Thyroid gland (tissue), 4 donors: ENCODE measurements around the gene HSD17B12. TPM values are rescaled to one million over a fixed set of nuclear protein-coding genes. Genes with fewer than 3 reads are reported as not detected.

Experiments
- DNase-seq, 2 donors: peaks; one replicate each; pipeline ENCODE4 v3.0.0-alpha.2; 2019
- H3K27ac ChIP-seq, 3 donors: fragments of 200-600 bp; sonication (generic); 1 replicate in 2 of 3; 2 replicates in 1 of 3; pipeline ENCODE4 v1.5.1; 2016 to 2019; ENCODE audit warnings: mild to moderate bottlenecking in 1 of 3, moderate library complexity in 1 of 3
- H3K27me3 ChIP-seq: fragments of 200-600 bp; sonication (generic); one replicate; pipeline ENCODE4 v1.5.1; 2019
- H3K36me3 ChIP-seq, 2 donors: fragments of 200-600 bp; sonication (generic); one replicate each; pipeline ENCODE4 v1.5.1; 2016 to 2019
- H3K4me1 ChIP-seq, 2 donors: fragments of 200-600 bp; sonication (generic); one replicate each; pipeline ENCODE4 v1.5.1; 2017 to 2019
- H3K4me3 ChIP-seq, 3 donors: fragments of 200-600 bp; sonication (generic); replicated peaks in 1 of 3; 1 replicate in 2 of 3; 2 replicates in 1 of 3; pipeline ENCODE4 v1.5.1; 2016; ENCODE audit warnings: mild to moderate bottlenecking in 1 of 3
- H3K9me3 ChIP-seq: fragments of 200-600 bp; sonication (generic); one replicate; pipeline ENCODE4 v1.5.1; 2017
- POLR2A ChIP-seq, 2 donors: fragments of 450-650 bp; IDR thresholded peaks; one replicate each; pipeline ENCODE4 v1.6.1; 2017; ENCODE audit warnings: antibody characterized with exemption in 2 of 2, mild to moderate bottlenecking in 2 of 2, moderate library complexity in 1 of 2
- WGBS, 2 donors: methylation state at CpG; one replicate each; pipeline ENCODE4 v1.1.5; 2017; 5-methylcytosine and 5-hydroxymethylcytosine counted together
- intact Hi-C: fragments of 100-400 bp; cut with DNase I; formaldehyde crosslinking; loops from one replicate; pipeline ENCODE4 v1.15.1; 2023
- total RNA-seq, 4 donors: library from RNA; depleted of rRNA; stranded (reverse); fragments of >200 nt; gene quantifications; one replicate each; pipeline ENCODE4 v1.2.3, GENCODE V29; 2016
- TF ChIP-seq, protein P1 (sequence below), 6 experiments: fragments of 200-600 bp in 3 of 6; fragments of 450-650 bp in 3 of 6; sonication (generic) in 3 of 6; IDR thresholded peaks; one replicate each; pipeline ENCODE4 v1.5.1; 2016 to 2019; ENCODE audit warnings: antibody characterized with exemption in 6 of 6, mild to moderate bottlenecking in 2 of 6, inconsistent platforms in 1 of 6, moderate library complexity in 1 of 6

Gene HSD17B12
- total RNA-seq, 4 donors from 2014 or later = 70.1 to 104 (median 94.4) TPM

DNA sequence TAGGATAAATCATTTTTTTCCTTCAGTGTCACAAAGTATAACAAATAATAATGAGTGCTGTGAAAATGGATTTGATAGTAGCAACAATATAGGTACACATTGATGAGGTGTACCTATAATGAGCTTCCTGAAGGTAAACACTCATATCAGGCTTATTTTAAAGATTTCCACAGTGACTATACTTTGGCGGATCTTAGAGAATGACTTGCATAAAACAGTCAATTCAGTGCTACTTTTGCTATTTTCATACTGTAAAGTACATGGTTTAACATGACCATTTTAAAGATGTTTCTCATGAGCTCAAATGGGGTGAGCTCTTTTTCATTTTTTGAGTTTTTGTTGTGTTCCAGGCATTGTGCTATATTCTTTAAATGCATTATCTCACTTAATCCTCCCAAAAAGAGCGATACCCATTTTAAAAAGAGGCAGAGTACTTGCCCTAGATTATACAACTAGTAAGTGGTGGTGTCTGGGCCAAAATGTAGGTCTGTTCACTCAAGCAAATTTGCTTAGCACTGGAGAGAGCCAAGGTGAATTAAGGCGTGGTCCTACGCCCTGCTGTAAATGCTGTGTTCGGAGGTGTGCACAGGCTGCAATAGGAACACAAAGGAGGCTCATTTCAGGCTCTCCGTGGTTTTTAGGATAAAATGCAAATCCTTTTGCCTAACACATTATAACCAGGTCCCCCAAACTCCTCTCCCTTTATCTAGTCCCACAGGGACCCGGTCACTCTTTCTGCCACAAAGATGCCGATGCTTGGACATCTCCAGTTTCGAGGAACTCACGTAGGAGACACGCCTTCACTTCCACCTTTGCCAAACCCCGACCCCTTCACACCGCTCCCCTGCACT, 199.5 kb downstream of the HSD17B12 start:
- intact Hi-C loops = no loop called here
- no peaks in the 10 kb centered on the region for H3K9me3 ChIP-seq
- 47 to 51% methylated on average over 13 of the region's 13 CpGs for WGBS, 2 donors
- peaks cover 10 to 16% of the 10 kb centered on the region in 2 donors for H3K4me1 ChIP-seq
- TF ChIP-seq, protein P1, sequence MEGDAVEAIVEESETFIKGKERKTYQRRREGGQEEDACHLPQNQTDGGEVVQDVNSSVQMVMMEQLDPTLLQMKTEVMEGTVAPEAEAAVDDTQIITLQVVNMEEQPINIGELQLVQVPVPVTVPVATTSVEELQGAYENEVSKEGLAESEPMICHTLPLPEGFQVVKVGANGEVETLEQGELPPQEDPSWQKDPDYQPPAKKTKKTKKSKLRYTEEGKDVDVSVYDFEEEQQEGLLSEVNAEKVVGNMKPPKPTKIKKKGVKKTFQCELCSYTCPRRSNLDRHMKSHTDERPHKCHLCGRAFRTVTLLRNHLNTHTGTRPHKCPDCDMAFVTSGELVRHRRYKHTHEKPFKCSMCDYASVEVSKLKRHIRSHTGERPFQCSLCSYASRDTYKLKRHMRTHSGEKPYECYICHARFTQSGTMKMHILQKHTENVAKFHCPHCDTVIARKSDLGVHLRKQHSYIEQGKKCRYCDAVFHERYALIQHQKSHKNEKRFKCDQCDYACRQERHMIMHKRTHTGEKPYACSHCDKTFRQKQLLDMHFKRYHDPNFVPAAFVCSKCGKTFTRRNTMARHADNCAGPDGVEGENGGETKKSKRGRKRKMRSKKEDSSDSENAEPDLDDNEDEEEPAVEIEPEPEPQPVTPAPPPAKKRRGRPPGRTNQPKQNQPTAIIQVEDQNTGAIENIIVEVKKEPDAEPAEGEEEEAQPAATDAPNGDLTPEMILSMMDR (IDR thresholded peaks at IDR 0.05) = no peak
- no peak for TF ChIP-seq POLR2A (IDR thresholded peaks at IDR 0.05)
- DNase-seq = no peak
- H3K27ac ChIP-seq = peak overlapping the region in 1 of 3 donors; percentile 75
- peak overlapping the region; percentile 24 to 62 (median 56) for H3K4me3 ChIP-seq
- H3K27me3 ChIP-seq = no peaks in the 10 kb centered on the region
- peaks cover 3 to 15% of the 10 kb centered on the region in 2 donors for H3K36me3 ChIP-seq

DNA sequence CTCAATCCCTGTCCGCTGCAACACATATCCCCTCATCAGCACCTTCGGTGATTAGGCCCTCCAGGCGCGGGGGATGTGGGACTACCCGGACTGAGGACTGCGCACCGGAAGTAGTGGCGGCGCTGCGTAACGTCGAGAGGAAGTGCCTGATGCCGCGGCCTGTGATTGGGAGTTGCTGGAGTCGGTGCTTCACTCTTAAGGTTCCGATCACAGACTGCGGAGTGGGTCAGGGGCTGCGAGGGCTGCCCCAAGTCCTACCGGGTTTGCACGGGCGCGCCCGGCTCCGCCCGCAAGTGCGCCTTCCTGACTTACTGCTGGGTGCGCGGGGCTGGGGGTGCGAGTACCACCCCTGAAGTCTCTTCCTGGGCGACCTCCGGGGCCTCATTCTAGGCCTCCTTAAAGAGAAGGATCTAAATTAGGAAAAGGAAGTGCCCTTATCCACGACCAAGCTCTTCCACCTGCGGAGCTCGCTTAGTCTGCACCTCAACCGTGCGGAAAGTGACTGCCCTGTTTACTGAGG, 200.2 kb downstream of the HSD17B12 start, which contains the start of gene ALKBH3:
Gene ALKBH3, plus strand, starts transcription at position 192 of the 520 bp plus-strand sequence. CDS start 1,822 bp downstream, outside the sequence.
- Histone ChIP-seq H3K36me3 (peaks cover 10 to 20% of the 10 kb centered on the region in 2 donors), H3K4me1 (peaks cover 10 to 16% of the 10 kb centered on the region in 2 donors), H3K4me3 (peak within 1 kb of the TSS; percentile 56 to 62 (median 56)), H3K27ac (peak within 1 kb of the TSS in 1 of 3 donors; percentile 75), H3K27me3 (no peaks in the 10 kb centered on the region), H3K9me3 (no peaks in the 10 kb centered on the region)
- WGBS, 2 donors = 0 to 1% methylated on average over 13 to 17 of the region's 36 CpGs
- TF ChIP-seq POLR2A (IDR thresholded peaks at IDR 0.05) = peak in 1 of 2 donors; percentile 33
- TF ChIP-seq, protein P1 (IDR thresholded peaks at IDR 0.05) = peak in 2 of 6 experiments; percentile 18 to 24
- DNase-seq = peak; percentile 91
- intact Hi-C loops = no loop called here

DNA sequence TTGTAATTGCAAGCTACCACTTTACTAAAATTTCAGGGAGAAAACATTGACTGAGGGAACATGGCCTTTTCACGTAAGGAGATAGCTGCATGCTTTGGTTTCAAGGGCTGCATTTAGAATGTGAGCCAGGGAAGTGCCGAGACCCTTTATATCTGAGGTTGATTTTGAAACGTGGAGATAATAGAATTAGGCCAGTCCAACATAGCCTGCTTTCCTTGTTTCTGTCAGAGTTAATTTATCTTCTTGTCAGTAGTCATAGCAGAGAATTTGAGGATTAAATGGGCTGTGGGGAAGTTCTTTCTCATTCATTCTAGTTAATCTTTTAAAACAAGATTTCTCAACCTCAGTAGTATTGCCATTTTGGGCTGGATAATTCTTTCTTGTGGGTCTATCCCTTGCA, 212.3 kb downstream of the HSD17B12 start:
- Histone ChIP-seq H3K36me3 (peaks cover 46 to 56% of the 10 kb centered on the region in 2 donors), H3K4me1 (no peaks in the 10 kb centered on the region), H3K9me3 (no peaks in the 10 kb centered on the region), H3K4me3 (no peak overlapping the region), H3K27me3 (no peaks in the 10 kb centered on the region), H3K27ac (no peak overlapping the region)
- TF ChIP-seq, protein P1 (IDR thresholded peaks at IDR 0.05) = no peak
- TF ChIP-seq POLR2A (IDR thresholded peaks at IDR 0.05) = no peak
- no peak for DNase-seq
- WGBS, 2 donors = 61 to 74% methylated on average over 3 of the region's 3 CpGs
- intact Hi-C loops = loop anchor here (10.0 kb wide), 1 partner anchor 142 kb away; no protein-coding TSS in a partner anchor

DNA sequence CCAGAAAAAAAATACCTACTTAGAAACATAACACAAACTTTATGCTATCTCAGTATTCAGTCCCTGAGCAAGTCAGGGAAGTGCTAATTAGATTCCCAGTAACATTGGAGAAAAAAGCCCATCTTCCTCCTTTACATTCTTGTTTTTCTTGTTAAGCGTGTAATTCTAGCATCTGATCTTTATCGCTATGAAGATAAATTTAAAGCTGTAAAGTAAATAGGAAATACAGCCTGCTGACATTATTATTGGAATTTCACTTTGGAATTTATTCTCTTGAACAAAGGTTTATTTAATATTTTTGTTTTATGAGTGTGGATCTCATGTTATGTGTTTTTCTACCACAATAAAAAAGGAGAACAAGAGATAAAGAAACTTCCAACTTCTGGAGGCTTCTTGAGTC, 214.0 kb downstream of the HSD17B12 start:
- no peak for DNase-seq
- peaks cover 58 to 59% of the 10 kb centered on the region in 2 donors for H3K36me3 ChIP-seq
- H3K4me1 ChIP-seq = no peaks in the 10 kb centered on the region
- H3K9me3 ChIP-seq = no peaks in the 10 kb centered on the region
- 69 to 94% methylated on average over 2 of the region's 2 CpGs for WGBS, 2 donors
- TF ChIP-seq POLR2A (IDR thresholded peaks at IDR 0.05) = no peak
- TF ChIP-seq, protein P1 (IDR thresholded peaks at IDR 0.05) = no peak
- H3K27me3 ChIP-seq = no peaks in the 10 kb centered on the region
- H3K27ac ChIP-seq = no peak overlapping the region
- no peak overlapping the region for H3K4me3 ChIP-seq
- intact Hi-C loops = loop anchor here (10.0 kb wide), 1 partner anchor 140 kb away; no protein-coding TSS in a partner anchor
